ENCODE measurements around the gene PHACTR1. TPM values are rescaled to one million over a fixed set of nuclear protein-coding genes. Genes with fewer than 3 reads are reported as not detected.

PHACTR1 gene
- total and polyA plus RNA-seq, 2 donors (not counting 1 experiment from before 2014, with no cell fraction given), result 0.60 to 1.2 TPM

- no peak overlapping the region for H3K9ac ChIP-seq (ENCODE audit: insufficient read depth, low read length)
- no peaks in the 10 kb centered on the region for H3K79me2 ChIP-seq (ENCODE audit: control insufficient read depth, insufficient read depth, low read length)
- no peaks in the 10 kb centered on the region for H3K36me3 ChIP-seq (ENCODE audit: control insufficient read depth, insufficient read depth, low read length)
- no peak overlapping the region for H3K4me2 ChIP-seq (ENCODE audit: extremely low read depth, insufficient read depth, low read length)
- H3K4me3 ChIP-seq (replicated peaks in 1 of 4; ENCODE audit: control extremely low read depth in 1 of 4, insufficient read depth in 1 of 4, low read depth in 3 of 4, low read length in 4 of 4), result no peak overlapping the region
- H3K27me3 ChIP-seq (ENCODE audit: control insufficient read depth, insufficient read depth, low read length), result no peaks in the 10 kb centered on the region
- no peaks in the 10 kb centered on the region for H3K9me3 ChIP-seq (ENCODE audit: control insufficient read depth, insufficient read depth, low read depth, low read length)
- H4K20me1 ChIP-seq (ENCODE audit: control insufficient read depth, extremely low read depth, insufficient read depth, low read length), result no peaks in the 10 kb centered on the region
- no peaks in the 10 kb centered on the region for H3K4me1 ChIP-seq (ENCODE audit: control insufficient read depth, extremely low read depth, insufficient read depth, low read length)
- no peak overlapping the region for H2AFZ ChIP-seq (ENCODE audit: low read length)
- TF ChIP-seq EZH2 (IDR thresholded peaks at IDR 0.05; ENCODE audit: low read length, missing control alignments), result no peak
- TF ChIP-seq, protein P1, sequence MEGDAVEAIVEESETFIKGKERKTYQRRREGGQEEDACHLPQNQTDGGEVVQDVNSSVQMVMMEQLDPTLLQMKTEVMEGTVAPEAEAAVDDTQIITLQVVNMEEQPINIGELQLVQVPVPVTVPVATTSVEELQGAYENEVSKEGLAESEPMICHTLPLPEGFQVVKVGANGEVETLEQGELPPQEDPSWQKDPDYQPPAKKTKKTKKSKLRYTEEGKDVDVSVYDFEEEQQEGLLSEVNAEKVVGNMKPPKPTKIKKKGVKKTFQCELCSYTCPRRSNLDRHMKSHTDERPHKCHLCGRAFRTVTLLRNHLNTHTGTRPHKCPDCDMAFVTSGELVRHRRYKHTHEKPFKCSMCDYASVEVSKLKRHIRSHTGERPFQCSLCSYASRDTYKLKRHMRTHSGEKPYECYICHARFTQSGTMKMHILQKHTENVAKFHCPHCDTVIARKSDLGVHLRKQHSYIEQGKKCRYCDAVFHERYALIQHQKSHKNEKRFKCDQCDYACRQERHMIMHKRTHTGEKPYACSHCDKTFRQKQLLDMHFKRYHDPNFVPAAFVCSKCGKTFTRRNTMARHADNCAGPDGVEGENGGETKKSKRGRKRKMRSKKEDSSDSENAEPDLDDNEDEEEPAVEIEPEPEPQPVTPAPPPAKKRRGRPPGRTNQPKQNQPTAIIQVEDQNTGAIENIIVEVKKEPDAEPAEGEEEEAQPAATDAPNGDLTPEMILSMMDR (conservative IDR thresholded peaks at IDR 0.05 in 1 of 2, IDR thresholded peaks at IDR 0.05 in 1 of 2; ENCODE audit: low read depth in 1 of 2, low read length in 2 of 2), result no peak
- no peak for DNase-seq (ENCODE audit: low read depth in 2 of 2)
- H3K27ac ChIP-seq (ENCODE audit: insufficient read depth, low read length), result no peak overlapping the region
Measured at GRCh38 chr6:13249817-13250216, 533.2 kb downstream of the PHACTR1 start.

DNA sequence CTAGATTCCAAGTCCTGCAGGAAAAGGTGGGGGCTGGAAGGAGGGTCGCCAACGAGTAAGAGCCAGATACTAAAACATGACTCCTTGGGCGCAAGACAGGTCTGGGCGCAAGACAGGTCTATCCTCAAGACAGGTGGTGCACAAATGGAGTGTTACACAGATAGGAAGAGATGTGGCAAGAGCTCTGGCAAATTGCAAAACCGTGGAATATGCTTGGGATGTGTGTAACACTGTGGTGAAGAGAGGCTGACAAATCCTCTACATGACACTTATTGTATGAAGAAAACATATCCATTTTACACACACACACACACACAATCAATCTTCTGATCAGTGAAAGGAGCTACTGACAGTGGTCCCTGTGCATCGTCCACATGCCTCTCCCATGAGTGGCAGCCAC, 534.1 kb downstream of the PHACTR1 start:
- DNase-seq (ENCODE audit: low read depth in 2 of 2), result peak in 1 of 2 donors; percentile 29
- Histone ChIP-seq H3K27me3 (ENCODE audit: control insufficient read depth, insufficient read depth, low read length) (no peaks in the 10 kb centered on the region), H3K36me3 (ENCODE audit: control insufficient read depth, insufficient read depth, low read length) (no peaks in the 10 kb centered on the region), H3K79me2 (ENCODE audit: control insufficient read depth, insufficient read depth, low read length) (no peaks in the 10 kb centered on the region), H3K4me3 (replicated peaks in 1 of 4; ENCODE audit: control extremely low read depth in 1 of 4, insufficient read depth in 1 of 4, low read depth in 3 of 4, low read length in 4 of 4) (no peak overlapping the region), H3K9ac (ENCODE audit: insufficient read depth, low read length) (no peak overlapping the region), H4K20me1 (ENCODE audit: control insufficient read depth, extremely low read depth, insufficient read depth, low read length) (no peaks in the 10 kb centered on the region), H3K4me2 (ENCODE audit: extremely low read depth, insufficient read depth, low read length) (no peak overlapping the region), H2AFZ (ENCODE audit: low read length) (no peak overlapping the region), H3K9me3 (ENCODE audit: control insufficient read depth, insufficient read depth, low read depth, low read length) (no peaks in the 10 kb centered on the region), H3K4me1 (ENCODE audit: control insufficient read depth, extremely low read depth, insufficient read depth, low read length) (no peaks in the 10 kb centered on the region), H3K27ac (ENCODE audit: insufficient read depth, low read length) (no peak overlapping the region)
- TF ChIP-seq, protein P1 (conservative IDR thresholded peaks at IDR 0.05 in 1 of 2, IDR thresholded peaks at IDR 0.05 in 1 of 2; ENCODE audit: low read depth in 1 of 2, low read length in 2 of 2), result no peak
- no peak for TF ChIP-seq EZH2 (IDR thresholded peaks at IDR 0.05; ENCODE audit: low read length, missing control alignments)

GRCh38 chr6:13251242-13251641, 534.7 kb downstream of the PHACTR1 start:
- H3K9me3 ChIP-seq (ENCODE audit: control insufficient read depth, insufficient read depth, low read depth, low read length), result no peaks in the 10 kb centered on the region
- no peaks in the 10 kb centered on the region for H3K36me3 ChIP-seq (ENCODE audit: control insufficient read depth, insufficient read depth, low read length)
- H3K27ac ChIP-seq (ENCODE audit: insufficient read depth, low read length), result no peak overlapping the region
- H3K4me3 ChIP-seq (replicated peaks in 1 of 4; ENCODE audit: control extremely low read depth in 1 of 4, insufficient read depth in 1 of 4, low read depth in 3 of 4, low read length in 4 of 4), result no peak overlapping the region
- no peaks in the 10 kb centered on the region for H4K20me1 ChIP-seq (ENCODE audit: control insufficient read depth, extremely low read depth, insufficient read depth, low read length)
- H3K4me2 ChIP-seq (ENCODE audit: extremely low read depth, insufficient read depth, low read length), result no peak overlapping the region
- TF ChIP-seq, protein P1 (conservative IDR thresholded peaks at IDR 0.05 in 1 of 2, IDR thresholded peaks at IDR 0.05 in 1 of 2; ENCODE audit: low read depth in 1 of 2, low read length in 2 of 2), result no peak
- no peak for TF ChIP-seq EZH2 (IDR thresholded peaks at IDR 0.05; ENCODE audit: low read length, missing control alignments)
- H3K9ac ChIP-seq (ENCODE audit: insufficient read depth, low read length), result no peak overlapping the region
- no peaks in the 10 kb centered on the region for H3K27me3 ChIP-seq (ENCODE audit: control insufficient read depth, insufficient read depth, low read length)
- no peak for DNase-seq (ENCODE audit: low read depth in 2 of 2)
- H3K4me1 ChIP-seq (ENCODE audit: control insufficient read depth, extremely low read depth, insufficient read depth, low read length), result no peaks in the 10 kb centered on the region
- H2AFZ ChIP-seq (ENCODE audit: low read length), result no peak overlapping the region
- no peaks in the 10 kb centered on the region for H3K79me2 ChIP-seq (ENCODE audit: control insufficient read depth, insufficient read depth, low read length)

Data from fibroblast of lung (primary cell).